Stimulated activated naive B cell treated with anti-CD40 and anti-IgM and Interleukin-4, amounts not matched to agents 10 μg/mL and 1 μg/mL and 100 μg/mL, for 72 hours (primary cell): ENCODE measurements around the gene SLC33A1.
"Not testable (repeated sequence)": the region's sequence is repeated elsewhere in the genome, so short reads cannot be mapped to it uniquely, and the experiment has no call there.

Experiments used
- ATAC-seq, 2 donors: fragments of 150-1000 bp; cut with Tn5 transposase; replicated peaks; 2 replicates each; pipeline ENCODE4 v1.10.0; 2021; ENCODE audit warnings: moderate library complexity in 1 of 2
- DNase-seq: peaks from one replicate; pipeline ENCODE4 v3.0.0; 2021
- H3K27ac Mint-ChIP-seq: one replicate; pipeline ENCODE4 v1.8.0; 2022; ENCODE audit warnings: mild to moderate bottlenecking, mixed read lengths
- H3K27me3 Mint-ChIP-seq, 2 donors: one replicate each; pipeline ENCODE4 v1.8.0; 2022; ENCODE audit warnings: mixed read lengths in 2 of 2
- H3K36me3 Mint-ChIP-seq, 2 donors: one replicate each; pipeline ENCODE4 v1.8.0; 2022; ENCODE audit warnings: mixed read lengths in 2 of 2, mild to moderate bottlenecking in 1 of 2
- H3K4me1 Mint-ChIP-seq, 2 donors: one replicate each; pipeline ENCODE4 v1.8.0; 2022; ENCODE audit warnings: mixed read lengths in 2 of 2, mild to moderate bottlenecking in 1 of 2
- H3K4me3 Mint-ChIP-seq, 2 donors: one replicate each; pipeline ENCODE4 v1.8.0; 2022; ENCODE audit warnings: mild to moderate bottlenecking in 2 of 2, mixed read lengths in 2 of 2, moderate library complexity in 1 of 2
- H3K9me3 Mint-ChIP-seq, 2 donors: one replicate each; pipeline ENCODE4 v1.8.0; 2022; ENCODE audit warnings: mixed read lengths in 2 of 2, mild to moderate bottlenecking in 1 of 2

SLC33A1 gene

GRCh38 chr3:155847993-155848392, 6.2 kb downstream of the SLC33A1 start:
- Mint-ChIP-seq H3K4me3 (no peak overlapping the region), H3K4me1 (peaks cover 17 to 37% of the 10 kb centered on the region in 2 donors), H3K27me3 (no peaks in the 10 kb centered on the region), H3K9me3 (no peaks in the 10 kb centered on the region), H3K27ac (no peak overlapping the region), H3K36me3 (peaks cover 10 to 35% of the 10 kb centered on the region in 2 donors)
- ATAC-seq: no peak
- DNase-seq: no peak

- no peaks in the 10 kb centered on the region for H3K9me3 Mint-ChIP-seq
- no peaks in the 10 kb centered on the region for H3K27me3 Mint-ChIP-seq
- peaks cover 9 to 24% of the 10 kb centered on the region in 2 donors for H3K4me1 Mint-ChIP-seq
- ATAC-seq (no peak), DNase-seq (no peak)
- H3K4me3 Mint-ChIP-seq: no peak overlapping the region
- no peak overlapping the region for H3K27ac Mint-ChIP-seq
- H3K36me3 Mint-ChIP-seq: peaks cover 11 to 21% of the 10 kb centered on the region in 2 donors
Measured at GRCh38 chr3:155846119-155846518, 8.1 kb downstream of the SLC33A1 start.

- peaks cover 7 to 24% of the 10 kb centered on the region in 2 donors for H3K4me1 Mint-ChIP-seq
- no peak for ATAC-seq
- H3K27me3 Mint-ChIP-seq: no peaks in the 10 kb centered on the region
- H3K36me3 Mint-ChIP-seq: peaks cover 11 to 22% of the 10 kb centered on the region in 2 donors
- H3K27ac Mint-ChIP-seq: no peak overlapping the region
- no peaks in the 10 kb centered on the region for H3K9me3 Mint-ChIP-seq
- no peak overlapping the region for H3K4me3 Mint-ChIP-seq
- DNase-seq: no peak
Measured at GRCh38 chr3:155843569-155843968, 10.7 kb downstream of the SLC33A1 start.

- Mint-ChIP-seq H3K4me1 (no peaks in the 10 kb centered on the region), H3K4me3 (no peak overlapping the region), H3K27ac (no peak overlapping the region), H3K36me3 (peaks cover 5 to 10% of the 10 kb centered on the region in 2 donors), H3K27me3 (no peaks in the 10 kb centered on the region), H3K9me3 (no peaks in the 10 kb centered on the region)
- DNase-seq (no peak), ATAC-seq (no peak)
Measured at GRCh38 chr3:155835341-155836071, 18.7 kb downstream of the SLC33A1 start.

- peaks cover 2 to 14% of the 10 kb centered on the region in 2 donors for H3K36me3 Mint-ChIP-seq
- not testable (repeated sequence) for H3K27me3 Mint-ChIP-seq, DNase-seq, H3K4me1 Mint-ChIP-seq, H3K4me3 Mint-ChIP-seq, ATAC-seq, H3K27ac Mint-ChIP-seq, H3K9me3 Mint-ChIP-seq
Measured at GRCh38 chr3:155828490-155829098, 25.6 kb downstream of the SLC33A1 start.

GRCh38 chr3:155815030-155815545, 39.1 kb downstream of the SLC33A1 start:
- no peak overlapping the region for H3K27ac Mint-ChIP-seq
- ATAC-seq: no peak
- DNase-seq: no peak
- no peak overlapping the region for H3K4me3 Mint-ChIP-seq
- H3K27me3 Mint-ChIP-seq: peaks cover 5 to 6% of the 10 kb centered on the region in 2 donors
- H3K4me1 Mint-ChIP-seq: no peaks in the 10 kb centered on the region
- H3K9me3 Mint-ChIP-seq: no peaks in the 10 kb centered on the region
- peaks cover 7 to 12% of the 10 kb centered on the region in 2 donors for H3K36me3 Mint-ChIP-seq

- not testable (repeated sequence) for H3K4me1 Mint-ChIP-seq, H3K27ac Mint-ChIP-seq, ATAC-seq, DNase-seq, H3K36me3 Mint-ChIP-seq, H3K9me3 Mint-ChIP-seq, H3K4me3 Mint-ChIP-seq
- peaks cover 9 to 12% of the 10 kb centered on the region in 2 donors for H3K27me3 Mint-ChIP-seq
Measured at GRCh38 chr3:155813224-155813623, 41.0 kb downstream of the SLC33A1 start.

GRCh38 chr3:155809181-155809580, 45.0 kb downstream of the SLC33A1 start:
- H3K27ac Mint-ChIP-seq: no peak overlapping the region
- DNase-seq (no peak), ATAC-seq (no peak)
- H3K27me3 Mint-ChIP-seq: peaks cover 9 to 12% of the 10 kb centered on the region in 2 donors
- no peaks in the 10 kb centered on the region for H3K9me3 Mint-ChIP-seq
- no peaks in the 10 kb centered on the region for H3K36me3 Mint-ChIP-seq
- H3K4me3 Mint-ChIP-seq: no peak overlapping the region
- H3K4me1 Mint-ChIP-seq: peaks cover 2 to 20% of the 10 kb centered on the region in 2 donors

GRCh38 chr3:155807823-155808222, 46.4 kb downstream of the SLC33A1 start:
- H3K27me3 Mint-ChIP-seq: peaks cover 9 to 12% of the 10 kb centered on the region in 2 donors
- H3K9me3 Mint-ChIP-seq: no peaks in the 10 kb centered on the region
- peaks cover 2 to 20% of the 10 kb centered on the region in 2 donors for H3K4me1 Mint-ChIP-seq
- H3K36me3 Mint-ChIP-seq: peaks cover 0 to 3% of the 10 kb centered on the region in 2 donors
- ATAC-seq (no peak), DNase-seq (no peak)
- H3K27ac Mint-ChIP-seq: no peak overlapping the region
- no peak overlapping the region for H3K4me3 Mint-ChIP-seq

- DNase-seq (peak; percentile 70), ATAC-seq (peak; percentile 95 to 96)
- peak within 1 kb of the TSS; percentile 88 for H3K27ac Mint-ChIP-seq
- peaks cover 9 to 12% of the 10 kb centered on the region in 2 donors for H3K27me3 Mint-ChIP-seq
- no peaks in the 10 kb centered on the region for H3K9me3 Mint-ChIP-seq
- peaks cover 3 to 5% of the 10 kb centered on the region in 2 donors for H3K36me3 Mint-ChIP-seq
- H3K4me1 Mint-ChIP-seq: peaks cover 2 to 20% of the 10 kb centered on the region in 2 donors
- peak within 1 kb of the TSS; percentile 86 to 97 for H3K4me3 Mint-ChIP-seq
Measured at GRCh38 chr3:155805802-155806618, 48.2 kb downstream of the SLC33A1 start, which contains the start of gene C3orf33. TSS of gene C3orf33 (minus strand) at chr3:155806278. CDS start at chr3:155806252, 26 bp downstream.

- Mint-ChIP-seq H3K4me3 (peak overlapping the region; percentile 86 to 97), H3K9me3 (no peaks in the 10 kb centered on the region), H3K4me1 (peaks cover 4 to 20% of the 10 kb centered on the region in 2 donors), H3K27me3 (peaks cover 5 to 6% of the 10 kb centered on the region in 2 donors), H3K36me3 (peaks cover 3 to 5% of the 10 kb centered on the region in 2 donors), H3K27ac (peak overlapping the region; percentile 88)
- ATAC-seq (peak; percentile 22 to 33), DNase-seq (no peak)
Measured at GRCh38 chr3:155805204-155805801, 48.9 kb downstream of the SLC33A1 start.

GRCh38 chr3:155804323-155804722, 49.9 kb downstream of the SLC33A1 start:
- Mint-ChIP-seq H3K4me3 (peak overlapping the region in 1 of 2 donors; percentile 5), H3K9me3 (no peaks in the 10 kb centered on the region), H3K4me1 (peaks cover 4 to 20% of the 10 kb centered on the region in 2 donors), H3K36me3 (peaks cover 5 to 8% of the 10 kb centered on the region in 2 donors), H3K27me3 (peaks cover 3% of the 10 kb centered on the region in 2 donors), H3K27ac (no peak overlapping the region)
- ATAC-seq (no peak), DNase-seq (no peak)

GRCh38 chr3:155792532-155792931, 61.7 kb downstream of the SLC33A1 start:
- no peak for DNase-seq
- H3K27me3 Mint-ChIP-seq: no peaks in the 10 kb centered on the region
- no peak for ATAC-seq
- H3K4me1 Mint-ChIP-seq: no peaks in the 10 kb centered on the region
- H3K4me3 Mint-ChIP-seq: no peak overlapping the region
- H3K27ac Mint-ChIP-seq: no peak overlapping the region
- peaks cover 24 to 31% of the 10 kb centered on the region in 2 donors for H3K36me3 Mint-ChIP-seq
- H3K9me3 Mint-ChIP-seq: peaks cover 0 to 6% of the 10 kb centered on the region in 2 donors

- no peak for DNase-seq
- Mint-ChIP-seq H3K9me3 (peaks cover 0 to 6% of the 10 kb centered on the region in 2 donors), H3K4me1 (no peaks in the 10 kb centered on the region), H3K4me3 (no peak overlapping the region), H3K36me3 (peaks cover 21 to 28% of the 10 kb centered on the region in 2 donors), H3K27ac (no peak overlapping the region), H3K27me3 (no peaks in the 10 kb centered on the region)
- ATAC-seq: no peak
Measured at GRCh38 chr3:155791190-155791589, 63.0 kb downstream of the SLC33A1 start.
